ENCODE measurements around the gene DSC1.

DNA sequence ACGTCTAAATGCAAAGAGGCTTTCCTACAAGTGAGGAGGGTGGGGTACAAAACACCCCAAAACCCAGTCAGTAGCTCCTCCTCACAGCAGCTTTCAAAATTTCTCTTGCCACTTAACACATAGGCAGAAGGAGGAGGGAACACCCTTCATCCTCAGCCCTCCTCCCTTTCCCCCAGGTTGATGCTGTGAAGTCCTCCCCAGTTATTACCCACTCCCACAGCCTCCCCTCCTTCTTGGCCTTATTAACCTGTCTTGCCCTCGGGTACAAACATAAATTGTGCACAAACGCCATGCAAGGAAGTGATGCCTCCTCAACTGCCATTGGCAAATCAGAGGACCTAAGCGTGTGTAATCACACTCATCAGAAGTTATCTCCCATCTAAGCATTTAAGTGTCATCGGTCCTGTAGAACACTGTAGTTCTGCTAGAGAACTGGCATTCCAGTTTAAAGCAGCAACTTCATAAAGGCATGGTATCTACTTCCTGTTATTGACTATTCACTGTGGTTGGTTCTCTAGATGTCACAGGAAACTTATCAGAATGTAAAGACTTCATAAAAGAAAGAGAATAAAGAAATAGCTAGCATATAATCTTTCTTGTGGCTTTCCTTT is at the start of gene DSC1:
- TF ChIP-seq, protein P1, sequence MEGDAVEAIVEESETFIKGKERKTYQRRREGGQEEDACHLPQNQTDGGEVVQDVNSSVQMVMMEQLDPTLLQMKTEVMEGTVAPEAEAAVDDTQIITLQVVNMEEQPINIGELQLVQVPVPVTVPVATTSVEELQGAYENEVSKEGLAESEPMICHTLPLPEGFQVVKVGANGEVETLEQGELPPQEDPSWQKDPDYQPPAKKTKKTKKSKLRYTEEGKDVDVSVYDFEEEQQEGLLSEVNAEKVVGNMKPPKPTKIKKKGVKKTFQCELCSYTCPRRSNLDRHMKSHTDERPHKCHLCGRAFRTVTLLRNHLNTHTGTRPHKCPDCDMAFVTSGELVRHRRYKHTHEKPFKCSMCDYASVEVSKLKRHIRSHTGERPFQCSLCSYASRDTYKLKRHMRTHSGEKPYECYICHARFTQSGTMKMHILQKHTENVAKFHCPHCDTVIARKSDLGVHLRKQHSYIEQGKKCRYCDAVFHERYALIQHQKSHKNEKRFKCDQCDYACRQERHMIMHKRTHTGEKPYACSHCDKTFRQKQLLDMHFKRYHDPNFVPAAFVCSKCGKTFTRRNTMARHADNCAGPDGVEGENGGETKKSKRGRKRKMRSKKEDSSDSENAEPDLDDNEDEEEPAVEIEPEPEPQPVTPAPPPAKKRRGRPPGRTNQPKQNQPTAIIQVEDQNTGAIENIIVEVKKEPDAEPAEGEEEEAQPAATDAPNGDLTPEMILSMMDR (IDR thresholded peaks at IDR 0.05): no peak
- TF ChIP-seq POLR2A (IDR thresholded peaks at IDR 0.05): no peak
- TF ChIP-seq POLR2AphosphoS5 (IDR thresholded peaks at IDR 0.05): no peak
